GM19463 (cell line): ENCODE results near the gene RAD51B.

Experiments
- ATAC-seq: cut with Tn5 transposase; IDR thresholded peaks from one replicate; pipeline ENCODE4 v1.9.1; 2021; ENCODE audit warnings: mild to moderate bottlenecking, moderate library complexity; ENCODE audit not compliant: unreplicated experiment

RAD51B gene

DNA sequence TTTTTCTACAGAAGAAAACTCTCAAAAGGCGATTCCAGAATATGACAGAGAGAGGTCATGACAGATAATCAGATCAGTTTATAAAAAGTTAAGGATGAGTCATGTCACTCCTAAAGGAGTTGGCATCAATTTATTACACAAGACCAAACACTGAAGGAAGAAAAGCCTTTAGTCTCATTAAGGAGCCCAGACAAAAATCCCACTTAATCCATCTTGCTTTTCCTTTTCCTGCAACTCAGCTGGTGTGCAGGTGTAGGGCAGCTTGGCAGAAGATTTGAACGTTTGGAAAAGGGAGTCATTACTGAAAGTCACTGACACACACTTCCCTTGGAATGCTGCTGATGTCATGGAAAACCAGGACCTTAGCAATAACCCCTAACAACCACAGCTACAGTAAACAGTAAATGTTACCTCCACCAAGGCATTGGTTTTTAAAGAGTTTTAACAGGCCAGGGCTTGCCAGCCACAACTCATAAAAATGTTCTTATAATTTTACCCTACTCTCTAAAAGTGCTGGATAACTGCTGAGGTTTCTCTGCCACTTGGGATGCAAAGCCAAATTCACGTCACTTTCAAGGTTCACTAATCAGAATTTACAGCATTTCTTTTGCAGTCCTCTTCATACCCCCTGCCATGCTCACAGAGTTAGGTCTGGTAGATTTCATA is 320.6 kb downstream of the RAD51B start:
- ATAC-seq = no peak

- no peak for ATAC-seq
Measured at GRCh38 chr14:68140806-68141205, 321.2 kb downstream of the RAD51B start.

GRCh38 chr14:68141281-68142088 is 321.9 kb downstream of the RAD51B start:
- no peak for ATAC-seq

- ATAC-seq = no peak
Measured at GRCh38 chr14:68143341-68143841, 323.8 kb downstream of the RAD51B start.

DNA sequence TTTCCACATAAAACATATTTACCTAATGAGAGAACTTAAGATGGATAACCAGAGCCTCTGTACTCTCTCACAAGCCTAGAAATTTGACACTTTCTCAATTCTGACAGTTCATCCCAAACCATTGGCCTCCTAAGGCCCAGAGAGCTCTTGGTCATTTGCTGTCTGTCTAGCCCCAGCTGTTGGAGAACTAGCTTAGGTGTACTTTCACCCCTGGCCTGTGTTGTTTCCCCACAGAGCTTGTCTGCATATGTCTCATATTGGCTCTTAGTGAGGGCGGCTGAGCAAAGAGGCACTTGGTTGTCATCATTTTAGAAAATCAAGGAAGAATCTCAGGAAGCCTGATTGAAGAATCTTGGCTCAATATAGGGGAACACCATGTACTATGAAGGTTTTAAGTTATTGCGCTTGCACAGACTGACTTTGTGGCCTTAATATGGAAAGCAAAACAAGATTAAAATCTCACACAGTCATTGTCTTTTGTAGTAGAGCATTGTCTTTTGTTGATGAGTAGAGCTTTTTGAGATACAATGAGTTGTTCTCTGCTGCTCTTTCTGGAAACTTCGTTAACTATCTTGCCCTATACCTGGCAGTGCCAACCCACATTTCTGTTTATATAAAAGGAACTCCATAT is 324.6 kb downstream of the RAD51B start:
- no peak for ATAC-seq

- no peak for ATAC-seq
Measured at GRCh38 chr14:68145036-68145435, 325.5 kb downstream of the RAD51B start.

GRCh38 chr14:68145539-68145938 is 326.0 kb downstream of the RAD51B start:
- ATAC-seq = no peak

DNA sequence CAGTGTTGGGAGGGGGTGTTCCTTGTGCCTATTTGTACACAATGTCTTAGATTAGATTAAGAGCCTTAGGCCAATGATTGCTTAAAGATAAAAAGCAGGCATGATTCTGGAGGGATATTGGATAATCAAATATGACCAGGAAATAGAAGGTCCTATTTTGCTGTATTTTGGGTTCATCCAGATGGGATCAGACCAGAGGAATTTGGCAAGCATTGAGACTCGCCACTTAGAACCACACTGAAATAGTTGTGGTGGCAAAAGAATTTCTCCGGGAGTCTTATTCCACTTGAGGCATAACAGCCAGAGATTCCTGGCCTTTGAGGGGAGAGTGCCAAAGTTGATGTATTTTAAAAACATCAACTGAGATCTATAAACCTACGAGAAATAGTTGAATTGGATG is 327.2 kb downstream of the RAD51B start:
- no peak for ATAC-seq

DNA sequence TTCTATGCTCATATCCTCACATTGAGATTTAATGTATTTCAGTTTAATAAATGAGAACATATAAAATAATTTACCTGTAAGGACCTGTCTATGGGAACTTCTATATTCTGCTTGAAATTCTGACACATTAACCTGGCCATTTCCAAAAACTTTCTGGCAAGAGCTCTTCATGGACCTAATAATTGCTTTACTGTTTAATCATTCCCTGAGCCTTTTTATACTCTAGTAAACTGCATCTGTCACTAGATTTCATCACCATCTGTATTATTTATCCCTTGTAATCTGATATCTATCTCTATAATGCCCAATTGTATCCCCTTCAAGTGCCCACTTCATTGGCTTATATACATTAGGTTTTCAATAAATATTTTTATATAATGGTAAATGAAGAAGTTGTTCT is 327.7 kb downstream of the RAD51B start:
- no peak for ATAC-seq

GRCh38 chr14:68148276-68148675 is 328.7 kb downstream of the RAD51B start:
- ATAC-seq = no peak

GRCh38 chr14:68148763-68149162 is 329.2 kb downstream of the RAD51B start:
- ATAC-seq = no peak

DNA sequence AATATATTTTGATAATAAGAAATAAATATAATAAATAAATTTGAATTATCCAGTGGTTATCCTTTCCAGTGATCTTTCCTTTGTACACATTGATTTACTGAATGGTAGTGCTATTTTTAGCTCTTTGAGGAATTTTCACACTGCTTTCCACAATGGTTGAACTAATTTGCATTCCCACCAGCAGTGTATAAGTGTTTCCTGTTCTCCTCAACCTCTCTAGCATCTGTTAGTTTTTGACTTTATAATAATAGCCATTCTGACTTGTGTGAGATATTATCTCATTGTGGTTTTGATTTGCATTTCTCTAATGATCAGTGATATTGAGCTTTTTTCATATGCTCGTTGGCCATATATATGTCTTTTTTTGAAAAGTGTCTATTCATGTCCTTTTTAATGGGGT is 333.7 kb downstream of the RAD51B start:
- no peak for ATAC-seq

GRCh38 chr14:68154275-68154674 is 334.7 kb downstream of the RAD51B start:
- ATAC-seq = no peak

DNA sequence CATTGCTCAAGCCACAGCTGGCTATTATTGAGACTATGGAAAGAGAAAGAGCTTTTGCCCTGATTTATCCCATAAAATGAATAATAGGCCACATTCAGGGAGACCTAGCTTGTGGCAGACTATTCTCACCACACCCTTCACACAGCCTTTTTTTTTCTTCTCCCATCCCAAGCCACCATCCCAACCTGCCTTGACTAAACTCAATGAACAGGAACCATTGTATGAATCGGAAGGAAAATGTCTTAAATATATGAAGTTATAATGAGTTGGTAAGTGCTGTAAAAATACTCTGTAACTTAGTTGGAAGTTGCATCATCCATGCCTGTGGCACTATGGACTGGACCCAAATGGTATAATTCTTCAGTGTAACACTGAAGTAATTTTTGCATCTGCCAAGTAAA is 338.4 kb downstream of the RAD51B start:
- no peak for ATAC-seq

GRCh38 chr14:68158640-68159039 is 339.1 kb downstream of the RAD51B start:
- ATAC-seq = no peak

GRCh38 chr14:68159701-68160633 is 340.4 kb downstream of the RAD51B start:
- ATAC-seq = no peak

- ATAC-seq = no peak
Measured at GRCh38 chr14:68160779-68161546, 341.4 kb downstream of the RAD51B start.

- ATAC-seq = no peak
Measured at GRCh38 chr14:68162887-68163286, 343.3 kb downstream of the RAD51B start.

DNA sequence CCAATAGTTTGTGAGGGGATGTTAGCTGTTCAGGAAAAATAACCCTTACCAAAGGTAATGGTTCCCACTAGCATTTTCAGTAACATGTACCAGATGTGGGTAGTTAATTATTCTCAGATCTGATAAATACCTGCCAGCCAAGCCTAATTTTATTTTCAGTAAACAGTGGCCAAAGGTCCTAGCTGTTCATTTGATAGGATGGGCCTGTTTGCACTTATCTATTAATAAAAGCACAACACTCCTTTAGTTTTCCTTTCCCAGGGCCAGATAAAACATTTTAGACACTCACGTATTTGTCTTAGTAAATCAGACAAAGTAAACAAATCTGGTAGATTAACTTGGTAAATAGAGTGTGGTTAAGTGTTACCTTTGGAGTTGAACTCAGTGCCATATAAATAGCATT is 345.1 kb downstream of the RAD51B start:
- ATAC-seq = no peak

GRCh38 chr14:68165274-68165843 is 345.8 kb downstream of the RAD51B start:
- no peak for ATAC-seq
